ENCODE results near the gene UBR4. TPM values are rescaled to one million over a fixed set of nuclear protein-coding genes. Genes with fewer than 3 reads are reported as not detected.

Gene UBR4
- polyA plus RNA-seq, 1 of the 3 experiments (the other 2 are of a cell fraction) = 68.7 TPM

- Histone ChIP-seq H3K4me3 (ENCODE audit: low read depth in 2 of 2, low read length in 1 of 2) (no peak overlapping the region), H3K4me2 (no peak overlapping the region), H3K27ac (ENCODE audit: low read depth in 2 of 2, low read length in 1 of 2) (no peak overlapping the region), H4K20me1 (ENCODE audit: insufficient read depth) (no peaks in the 10 kb centered on the region), H3K4me1 (ENCODE audit: control insufficient read depth in 1 of 2, insufficient read depth in 2 of 2, low read depth in 1 of 2, low read length in 1 of 2) (peaks cover 9 to 11% of the 10 kb centered on the region in 2 experiments; a peak in 3 of 4 replicates), H2AFZ (ENCODE audit: low read depth) (no peak overlapping the region), H3K9me2 (no peaks in the 10 kb centered on the region), H3K27me3 (ENCODE audit: insufficient read depth) (no peaks in the 10 kb centered on the region), H3K36me3 (replicated peaks in 1 of 2; ENCODE audit: control insufficient read depth in 1 of 2, insufficient read depth in 2 of 2, low read length in 1 of 2) (no peaks in the 10 kb centered on the region), H3F3A (replicated peaks; ENCODE audit: insufficient read depth) (peaks cover 8% of the 10 kb centered on the region), H3K9ac (no peak overlapping the region), H3K79me2 (ENCODE audit: insufficient read depth) (no peaks in the 10 kb centered on the region), H3K9me3 (no peaks in the 10 kb centered on the region)
- CTCF ChIA-PET = interaction anchor here (0.7 kb wide), 1 partner anchor 129 kb away, joined by 4 read pairs; no protein-coding TSS in a partner anchor
- peak; percentile 70 for DNase-seq
- POLR2A ChIA-PET = no interaction called here
- 74% methylated on average over 17 of the region's 17 CpGs for WGBS (ENCODE audit: low lambda C conversion rate)
- TF ChIP-seq EP300 (IDR thresholded peaks at IDR 0.05; ENCODE audit: borderline replicate concordance in 1 of 2, low read depth in 1 of 2, low read length in 1 of 2) (no peak), IRF3 (IDR thresholded peaks at IDR 0.05; ENCODE audit: low read depth, low read length) (no peak), JUND (IDR thresholded peaks at IDR 0.05) (no peak), FOXM1 (IDR thresholded peaks at IDR 0.05; ENCODE audit: low read depth) (no peak), SIN3A (IDR thresholded peaks at IDR 0.05; ENCODE audit: borderline replicate concordance, low read depth, low read length) (no peak), ELF1 (IDR thresholded peaks at IDR 0.05) (no peak), TCF12 (IDR thresholded peaks at IDR 0.05) (no peak)
Observed at GRCh38 chr1:19036041-19036812, 173.8 kb downstream of the UBR4 start.

GRCh38 chr1:19035377-19036040, 174.6 kb downstream of the UBR4 start:
- Histone ChIP-seq H3K4me3 (ENCODE audit: low read depth in 2 of 2, low read length in 1 of 2) (no peak overlapping the region), H3K27me3 (ENCODE audit: insufficient read depth) (no peaks in the 10 kb centered on the region), H3F3A (replicated peaks; ENCODE audit: insufficient read depth) (peaks cover 11% of the 10 kb centered on the region), H3K79me2 (ENCODE audit: insufficient read depth) (no peaks in the 10 kb centered on the region), H3K36me3 (replicated peaks in 1 of 2; ENCODE audit: control insufficient read depth in 1 of 2, insufficient read depth in 2 of 2, low read length in 1 of 2) (no peaks in the 10 kb centered on the region), H3K4me2 (no peak overlapping the region), H2AFZ (ENCODE audit: low read depth) (no peak overlapping the region; the same call in 1 of the 2 replicates), H3K9me3 (no peaks in the 10 kb centered on the region), H3K9ac (no peak overlapping the region), H3K9me2 (no peaks in the 10 kb centered on the region), H3K4me1 (ENCODE audit: control insufficient read depth in 1 of 2, insufficient read depth in 2 of 2, low read depth in 1 of 2, low read length in 1 of 2) (peaks cover 9 to 11% of the 10 kb centered on the region in 2 experiments; a peak in 3 of 4 replicates), H4K20me1 (ENCODE audit: insufficient read depth) (no peaks in the 10 kb centered on the region), H3K27ac (ENCODE audit: low read depth in 2 of 2, low read length in 1 of 2) (no peak overlapping the region)
- ChIA-PET CTCF (no interaction called here), POLR2A (no interaction called here)
- TF ChIP-seq EP300 (IDR thresholded peaks at IDR 0.05; ENCODE audit: borderline replicate concordance in 1 of 2, low read depth in 1 of 2, low read length in 1 of 2) (no peak), YY1 (IDR thresholded peaks at IDR 0.05; ENCODE audit: low read depth) (no peak), MEF2A (IDR thresholded peaks at IDR 0.05; ENCODE audit: borderline replicate concordance, low read depth) (no peak), NFIC (IDR thresholded peaks at IDR 0.05; ENCODE audit: borderline replicate concordance) (no peak), JUND (IDR thresholded peaks at IDR 0.05) (no peak), EZH2phosphoT487 (IDR thresholded peaks at IDR 0.05; ENCODE audit: borderline replicate concordance, low read depth) (no peak), ZBTB33 (IDR thresholded peaks at IDR 0.05; ENCODE audit: borderline replicate concordance, low read depth) (no peak), PBX3 (IDR thresholded peaks at IDR 0.05) (no peak)
- TF ChIP-seq, protein P1, sequence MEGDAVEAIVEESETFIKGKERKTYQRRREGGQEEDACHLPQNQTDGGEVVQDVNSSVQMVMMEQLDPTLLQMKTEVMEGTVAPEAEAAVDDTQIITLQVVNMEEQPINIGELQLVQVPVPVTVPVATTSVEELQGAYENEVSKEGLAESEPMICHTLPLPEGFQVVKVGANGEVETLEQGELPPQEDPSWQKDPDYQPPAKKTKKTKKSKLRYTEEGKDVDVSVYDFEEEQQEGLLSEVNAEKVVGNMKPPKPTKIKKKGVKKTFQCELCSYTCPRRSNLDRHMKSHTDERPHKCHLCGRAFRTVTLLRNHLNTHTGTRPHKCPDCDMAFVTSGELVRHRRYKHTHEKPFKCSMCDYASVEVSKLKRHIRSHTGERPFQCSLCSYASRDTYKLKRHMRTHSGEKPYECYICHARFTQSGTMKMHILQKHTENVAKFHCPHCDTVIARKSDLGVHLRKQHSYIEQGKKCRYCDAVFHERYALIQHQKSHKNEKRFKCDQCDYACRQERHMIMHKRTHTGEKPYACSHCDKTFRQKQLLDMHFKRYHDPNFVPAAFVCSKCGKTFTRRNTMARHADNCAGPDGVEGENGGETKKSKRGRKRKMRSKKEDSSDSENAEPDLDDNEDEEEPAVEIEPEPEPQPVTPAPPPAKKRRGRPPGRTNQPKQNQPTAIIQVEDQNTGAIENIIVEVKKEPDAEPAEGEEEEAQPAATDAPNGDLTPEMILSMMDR (IDR thresholded peaks at IDR 0.05) = no peak
- TF ChIP-seq, protein P2, sequence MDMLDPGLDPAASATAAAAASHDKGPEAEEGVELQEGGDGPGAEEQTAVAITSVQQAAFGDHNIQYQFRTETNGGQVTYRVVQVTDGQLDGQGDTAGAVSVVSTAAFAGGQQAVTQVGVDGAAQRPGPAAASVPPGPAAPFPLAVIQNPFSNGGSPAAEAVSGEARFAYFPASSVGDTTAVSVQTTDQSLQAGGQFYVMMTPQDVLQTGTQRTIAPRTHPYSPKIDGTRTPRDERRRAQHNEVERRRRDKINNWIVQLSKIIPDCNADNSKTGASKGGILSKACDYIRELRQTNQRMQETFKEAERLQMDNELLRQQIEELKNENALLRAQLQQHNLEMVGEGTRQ (IDR thresholded peaks at IDR 0.05; ENCODE audit: borderline replicate concordance, low read depth, low read length) = no peak
- TF ChIP-seq, protein P3, sequence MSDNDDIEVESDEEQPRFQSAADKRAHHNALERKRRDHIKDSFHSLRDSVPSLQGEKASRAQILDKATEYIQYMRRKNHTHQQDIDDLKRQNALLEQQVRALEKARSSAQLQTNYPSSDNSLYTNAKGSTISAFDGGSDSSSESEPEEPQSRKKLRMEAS (IDR thresholded peaks at IDR 0.05; ENCODE audit: low read depth) = no peak
- 90% methylated on average over 5 of the region's 7 CpGs for WGBS (ENCODE audit: low lambda C conversion rate)
- peak; percentile 33 for DNase-seq
